Hepatocyte (in vitro differentiated cells): ENCODE data around the gene VWCE. TPM values are rescaled to one million over a fixed set of nuclear protein-coding genes. Genes with fewer than 3 reads are reported as not detected.

ENCODE experiments used
- DNase-seq: peaks from one replicate; pipeline ENCODE4 v3.0.0-alpha.2; 2016; ENCODE audit warnings: low spot score
- H2AFZ ChIP-seq: fragments of 200-600 bp; sonication (generic); 2 replicates; pipeline ENCODE4 v1.6.0; 2016; ENCODE audit warnings: antibody characterized with exemption, mild to moderate bottlenecking
- H3K27ac ChIP-seq: fragments of 200-600 bp; sonication (generic); 2 replicates; pipeline ENCODE4 v1.5.1; 2016; ENCODE audit warnings: mild to moderate bottlenecking
- H3K27me3 ChIP-seq: fragments of 200-600 bp; sonication (generic); 2 replicates; pipeline ENCODE4 v1.6.1; 2016
- H3K36me3 ChIP-seq: fragments of 200-600 bp; sonication (generic); replicated peaks from 2 replicates; pipeline ENCODE4 v1.5.1; 2016; ENCODE audit warnings: low read depth; ENCODE audit not compliant: insufficient read depth
- H3K4me1 ChIP-seq: fragments of 200-600 bp; sonication (generic); 2 replicates; pipeline ENCODE4 v1.5.1; 2016; ENCODE audit warnings: mild to moderate bottlenecking, moderate library complexity; ENCODE audit not compliant: insufficient read depth
- H3K4me2 ChIP-seq: fragments of 200-600 bp; sonication (generic); 2 replicates; pipeline ENCODE4 v1.6.0; 2016
- H3K4me3 ChIP-seq: fragments of 200-600 bp; sonication (generic); 2 replicates; pipeline ENCODE4 v1.5.1; 2016; ENCODE audit warnings: mild to moderate bottlenecking
- H3K79me2 ChIP-seq: fragments of 200-600 bp; sonication (generic); 2 replicates; pipeline ENCODE4 v1.6.0; 2017; ENCODE audit warnings: mild to moderate bottlenecking
- H3K9me2 ChIP-seq: fragments of 200-600 bp; sonication (generic); replicated peaks from 2 replicates; pipeline ENCODE4 v1.6.0; 2017; ENCODE audit warnings: mild to moderate bottlenecking; ENCODE audit not compliant: insufficient read depth
- H3K9me3 ChIP-seq: fragments of 200-600 bp; sonication (generic); 2 replicates; pipeline ENCODE4 v1.5.1; 2016; ENCODE audit warnings: low read depth, mild to moderate bottlenecking
- H4K20me1 ChIP-seq: fragments of 200-600 bp; sonication (generic); 2 replicates; pipeline ENCODE4 v1.6.0; 2016; ENCODE audit warnings: mild to moderate bottlenecking; ENCODE audit not compliant: insufficient read depth, poor library complexity, severe bottlenecking
- CTCF ChIP-seq: fragments of 200-600 bp; sonication (generic); IDR thresholded peaks from 2 replicates; pipeline ENCODE4 v1.5.1; 2016; ENCODE audit warnings: antibody characterized with exemption, mild to moderate bottlenecking; ENCODE audit not compliant: poor library complexity
- EZH2 ChIP-seq: fragments of 200-600 bp; sonication (generic); IDR thresholded peaks from 2 replicates; pipeline ENCODE4 v1.6.1; 2016; ENCODE audit warnings: antibody characterized with exemption, mild to moderate bottlenecking, borderline replicate concordance
- EZH2phosphoT487 ChIP-seq: fragments of 200-600 bp; sonication (generic); IDR thresholded peaks from one replicate; pipeline ENCODE4 v1.6.1; 2018; ENCODE audit warnings: antibody characterized with exemption, mild to moderate bottlenecking, low read depth, moderate library complexity; ENCODE audit not compliant: unreplicated experiment, severe bottlenecking
- WGBS: methylation state at CpG from one replicate; pipeline ENCODE4 v1.1.6; 2016; ENCODE audit warnings: low lambda C conversion rate; ENCODE audit errors: missing lambda C conversion rate; 5-methylcytosine and 5-hydroxymethylcytosine counted together
- polyA plus RNA-seq: library from polyadenylated mRNA; unstranded; fragments of >200 nt; fragmentation: Nextera tagmentation; extraction: Ambion mirVana; gene quantifications from 2 replicates; pipeline ENCODE4 v1.2.1, GENCODE V29; 2016
- total RNA-seq: library from RNA; depleted of rRNA; stranded (reverse); fragments of >200 nt; gene quantifications from 2 replicates; pipeline ENCODE4 v1.2.3, GENCODE V29; 2014

VWCE gene
- total and polyA plus RNA-seq, 2 experiments from 2014 or later = 6.7 to 13.4 TPM

DNA sequence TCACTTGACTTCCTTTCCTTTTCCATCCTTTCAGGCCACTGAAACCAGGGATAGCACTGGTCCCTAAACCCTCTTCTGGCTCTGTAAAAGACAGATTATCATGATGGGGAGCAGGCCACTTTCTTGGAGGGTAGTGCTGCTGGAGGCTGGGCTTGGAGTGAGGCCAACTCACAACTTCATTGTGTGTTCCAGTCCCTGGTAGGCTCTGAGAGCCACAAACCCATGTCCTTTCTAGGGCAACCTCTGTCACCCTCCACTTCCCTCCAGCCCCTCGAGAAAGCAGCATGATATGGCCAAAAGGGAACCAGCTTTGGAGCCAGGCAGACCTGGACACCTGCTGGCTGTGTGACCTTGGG lies 40.2 kb upstream of the VWCE start:
- Histone ChIP-seq H3K27me3 (no peaks in the 10 kb centered on the region), H3K9me3 (no peaks in the 10 kb centered on the region), H3K36me3 (no peaks in the 10 kb centered on the region), H4K20me1 (peaks cover 17% of the 10 kb centered on the region), H3K79me2 (peaks cover 30% of the 10 kb centered on the region), H3K4me3 (no peak overlapping the region), H3K4me1 (peaks cover 26% of the 10 kb centered on the region), H2AFZ (no peak overlapping the region), H3K27ac (peak overlapping the region; percentile 79), H3K4me2 (no peak overlapping the region), H3K9me2 (no peaks in the 10 kb centered on the region)
- TF ChIP-seq CTCF (no peak), EZH2phosphoT487 (no peak), EZH2 (no peak)
- DNase-seq = no peak
- 87% methylated on average over 1 of the region's 1 CpG for WGBS

- Histone ChIP-seq H3K9me2 (no peaks in the 10 kb centered on the region), H3K4me1 (peaks cover 26% of the 10 kb centered on the region), H3K4me2 (peak overlapping the region; percentile 87), H3K27ac (peak overlapping the region; percentile 95), H3K36me3 (no peaks in the 10 kb centered on the region), H4K20me1 (peaks cover 23% of the 10 kb centered on the region), H3K27me3 (no peaks in the 10 kb centered on the region), H2AFZ (no peak overlapping the region), H3K79me2 (peaks cover 36% of the 10 kb centered on the region), H3K9me3 (no peaks in the 10 kb centered on the region), H3K4me3 (no peak overlapping the region)
- peak; percentile 56 for DNase-seq
- no peak for TF ChIP-seq CTCF
- TF ChIP-seq EZH2 = no peak
- TF ChIP-seq EZH2phosphoT487 = no peak
- 83% methylated on average over 16 of the region's 16 CpGs for WGBS
Observed at GRCh38 chr11:61334434-61335354, 39.6 kb upstream of the VWCE start.

GRCh38 chr11:61333550-61334433 lies 38.7 kb upstream of the VWCE start:
- peak overlapping the region; percentile 87 for H3K4me2 ChIP-seq
- H4K20me1 ChIP-seq = peaks cover 29% of the 10 kb centered on the region
- peak overlapping the region; percentile 56 for H2AFZ ChIP-seq
- 33% methylated on average over 19 of the region's 19 CpGs for WGBS
- H3K9me2 ChIP-seq = no peaks in the 10 kb centered on the region
- peaks cover 45% of the 10 kb centered on the region for H3K79me2 ChIP-seq
- no peak for DNase-seq
- peak overlapping the region; percentile 31 for H3K4me3 ChIP-seq
- H3K27me3 ChIP-seq = no peaks in the 10 kb centered on the region
- H3K4me1 ChIP-seq = peaks cover 26% of the 10 kb centered on the region
- no peaks in the 10 kb centered on the region for H3K9me3 ChIP-seq
- H3K36me3 ChIP-seq = no peaks in the 10 kb centered on the region
- TF ChIP-seq EZH2phosphoT487 (no peak), EZH2 (no peak), CTCF (no peak)
- H3K27ac ChIP-seq = peak overlapping the region; percentile 95
